HCT116 (cell line): ENCODE results near the gene RAB40C. TPM values are rescaled to one million over a fixed set of nuclear protein-coding genes. Genes with fewer than 3 reads are reported as not detected.

Experiments used
- ATAC-seq: fragments of 200-7000 bp; cut with Tn5 transposase; 2 replicates; pipeline ENCODE4 v1.9.1; 2020; ENCODE audit warnings: mild to moderate bottlenecking, moderate library complexity
- BruUV-seq: library from RNA; stranded (reverse); fragments of 400-500 nt; replicated peaks from 2 replicates; lab custom pipeline; 2021; lab: Mats Ljungman, UMichigan
- CTCF ChIA-PET: fragments of 300-600 bp; sonication (Branson Sonifier 250); formaldehyde crosslinking; loops from one replicate; lab custom pipeline; 2021; ENCODE audit warnings: antibody characterized with exemption; lab: Charles Lee
- POLR2A ChIA-PET: fragments of 300-600, 350-600 bp; sonication (Branson Sonifier 250); formaldehyde crosslinking; loops from one replicate; lab custom pipeline; 2021; ENCODE audit warnings: antibody characterized with exemption; lab: Charles Lee
- RAD21 ChIA-PET, 2 experiments: fragments of 300-600 bp; sonication (Branson Sonifier 250); formaldehyde crosslinking; loops; one replicate each; lab custom pipeline; 2023; ENCODE audit warnings: low total read pairs in 2 of 2; ENCODE audit not compliant: uncharacterized antibody in 2 of 2, unreplicated experiment in 2 of 2, low non-redundant PET in 1 of 2; lab: Charles Lee
- DNase-seq: peaks from one replicate; pipeline ENCODE4 v3.0.0-alpha.2; 2010; ENCODE audit warnings: low read depth, low spot score
- H2AFZ ChIP-seq: fragments of 200-600 bp; shearing (Covaris generic), sonication (generic); 2 replicates; pipeline ENCODE4 v1.6.1; 2017; ENCODE audit warnings: low read depth, mixed run types, mixed read lengths, antibody characterized with exemption, low read length; ENCODE audit not compliant: poor library complexity, severe bottlenecking
- H3K27ac ChIP-seq: 2 replicates; pipeline ENCODE4 v1.5.1; 2012; ENCODE audit warnings: low read depth, low read length
- H3K27me3 ChIP-seq: fragments of 200-600 bp; sonication (generic); 2 replicates; pipeline ENCODE4 v1.6.1; 2016; ENCODE audit warnings: mixed run types, low read length, mixed read lengths; ENCODE audit not compliant: insufficient read depth
- H3K36me3 ChIP-seq, 2 experiments: fragments of 200-500 bp in 1 of 2; fragments of 200-600 bp in 1 of 2; sonication (Bioruptor generic) in 1 of 2; sonication (generic) in 1 of 2; 2 replicates each; pipeline versions ENCODE4 v1.5.1 to v1.6.1; 2014 to 2016; ENCODE audit warnings: low read length in 2 of 2, inconsistent platforms in 1 of 2, mixed read lengths in 1 of 2, mixed run types in 1 of 2; ENCODE audit not compliant: insufficient read depth in 2 of 2, control insufficient read depth in 1 of 2
- H3K4me1 ChIP-seq, 2 experiments: fragments of 200-600 bp in 1 of 2; sonication (generic) in 1 of 2; 2 replicates each; pipeline versions ENCODE4 v1.5.1 to v1.6.1; 2012 to 2017; ENCODE audit warnings: low read length in 2 of 2, inconsistent platforms in 1 of 2, mild to moderate bottlenecking in 1 of 2, mixed read lengths in 1 of 2, mixed run types in 1 of 2, moderate library complexity in 1 of 2; ENCODE audit not compliant: insufficient read depth in 2 of 2, control insufficient read depth in 1 of 2
- H3K4me2 ChIP-seq: fragments of 200-600 bp; sonication (generic); 2 replicates; pipeline ENCODE4 v1.6.1; 2017; ENCODE audit warnings: mixed run types, low read length, mixed read lengths
- H3K4me3 ChIP-seq, 2 experiments: fragments of 200-600 bp in 1 of 2; sonication (generic) in 1 of 2; replicated peaks in 1 of 2; 2 replicates each; pipeline ENCODE4 v1.5.1; 2011 to 2016; ENCODE audit warnings: low read length in 2 of 2, control low read depth in 1 of 2, low read depth in 1 of 2, mild to moderate bottlenecking in 1 of 2, mixed read lengths in 1 of 2, mixed run types in 1 of 2
- H3K79me2 ChIP-seq: fragments of 200-600 bp; sonication (generic); 2 replicates; pipeline ENCODE4 v1.6.1; 2017; ENCODE audit warnings: mild to moderate bottlenecking, mixed run types, low read length, moderate library complexity, mixed read lengths; ENCODE audit not compliant: insufficient read depth
- H3K9ac ChIP-seq: fragments of 200-600 bp; sonication (generic); 2 replicates; pipeline ENCODE4 v1.6.1; 2016; ENCODE audit warnings: low read length, mixed read lengths
- H3K9me2 ChIP-seq: fragments of 200-600 bp; sonication (generic), shearing (Covaris generic); 2 replicates; pipeline ENCODE4 v1.6.1; 2017; ENCODE audit warnings: mixed run types, mild to moderate bottlenecking, moderate library complexity; ENCODE audit not compliant: insufficient read depth
- H3K9me3 ChIP-seq, 2 experiments: fragments of 200-500 bp in 1 of 2; fragments of 200-600 bp in 1 of 2; sonication (Bioruptor generic) in 1 of 2; sonication (generic) in 1 of 2; 2 replicates each; pipeline ENCODE4 v1.6.1; 2014 to 2017; ENCODE audit warnings: low read length in 2 of 2, mixed read lengths in 2 of 2, inconsistent platforms in 1 of 2, low read depth in 1 of 2, mild to moderate bottlenecking in 1 of 2, mixed run types in 1 of 2, moderate library complexity in 1 of 2; ENCODE audit not compliant: control insufficient read depth in 1 of 2, insufficient read depth in 1 of 2
- H4K20me1 ChIP-seq: fragments of 200-600 bp; sonication (generic), shearing (Covaris generic); 2 replicates; pipeline ENCODE4 v1.6.1; 2017; ENCODE audit warnings: mixed run types, mild to moderate bottlenecking, moderate library complexity; ENCODE audit not compliant: insufficient read depth
- ATF3 ChIP-seq: IDR thresholded peaks from 2 replicates; pipeline ENCODE4 v1.6.1; 2012
- CBX3 ChIP-seq: IDR thresholded peaks from 2 replicates; pipeline ENCODE4 v1.6.1; 2012; ENCODE audit warnings: low read depth
- CEBPB ChIP-seq: IDR thresholded peaks from 2 replicates; pipeline ENCODE4 v1.6.1; 2012; ENCODE audit warnings: low read depth
- CTCF ChIP-seq, 3 experiments: fragments of 200-600 bp in 1 of 3; sonication (generic) in 1 of 3; IDR thresholded peaks in 2 of 3; conservative IDR thresholded peaks in 1 of 3; 2 replicates each; pipeline ENCODE4 v1.5.1; 2012 to 2017; ENCODE audit warnings: low read depth in 2 of 3, low read length in 2 of 3, antibody characterized with exemption in 1 of 3, borderline replicate concordance in 1 of 3, control low read depth in 1 of 3, mild to moderate bottlenecking in 1 of 3, mixed read lengths in 1 of 3, mixed run types in 1 of 3, moderate library complexity in 1 of 3; ENCODE audit not compliant: insufficient read depth in 1 of 3
- EGR1 ChIP-seq: IDR thresholded peaks from 2 replicates; pipeline ENCODE4 v1.6.1; 2012; ENCODE audit warnings: low read depth
- EZH2 ChIP-seq: fragments of 200-600 bp; sonication (generic); IDR thresholded peaks from 2 replicates; pipeline ENCODE4 v1.6.1; 2017; ENCODE audit warnings: antibody characterized with exemption, mixed run types
- EZH2phosphoT487 ChIP-seq: fragments of 200-600 bp; IDR thresholded peaks from 2 replicates; pipeline ENCODE4 v1.6.1; 2018; ENCODE audit warnings: antibody characterized with exemption, borderline replicate concordance
- JUND ChIP-seq: IDR thresholded peaks from 2 replicates; pipeline ENCODE4 v1.6.1; 2012
- MAX ChIP-seq: IDR thresholded peaks from 2 replicates; pipeline ENCODE4 v1.6.1; 2012
- POLR2AphosphoS5 ChIP-seq: IDR thresholded peaks from 2 replicates; pipeline ENCODE4 v1.6.1; 2011; ENCODE audit warnings: mild to moderate bottlenecking, low read depth, low read length, moderate library complexity
- RAD21 ChIP-seq: IDR thresholded peaks from 2 replicates; pipeline ENCODE4 v1.6.1; 2012; ENCODE audit warnings: low read depth, mild to moderate bottlenecking
- REST ChIP-seq: IDR thresholded peaks from 2 replicates; pipeline ENCODE4 v1.6.1; 2012; ENCODE audit warnings: low read depth
- SIN3A ChIP-seq: IDR thresholded peaks from 2 replicates; pipeline ENCODE4 v1.6.1; 2012; ENCODE audit warnings: low read depth
- SP1 ChIP-seq: IDR thresholded peaks from 2 replicates; pipeline ENCODE4 v1.6.1; 2012; ENCODE audit warnings: low read depth
- TCF7L2 ChIP-seq: IDR thresholded peaks from 2 replicates; pipeline ENCODE4 v1.7.0; 2011; ENCODE audit warnings: borderline replicate concordance, inconsistent platforms; ENCODE audit not compliant: insufficient read depth, insufficient read length; ENCODE audit errors: extremely low read depth
- YY1 ChIP-seq: IDR thresholded peaks from 2 replicates; pipeline ENCODE4 v1.6.1; 2011; ENCODE audit warnings: low read length, low read depth, moderate library complexity, mild to moderate bottlenecking; ENCODE audit not compliant: insufficient replicate concordance; ENCODE audit errors: extremely low read depth
- ZFX ChIP-seq: fragments of 450-650 bp; IDR thresholded peaks from 2 replicates; pipeline ENCODE4 v1.6.1; 2017
- ZNF274 ChIP-seq: fragments of 200-500 bp; sonication (Bioruptor generic); IDR thresholded peaks from 2 replicates; pipeline ENCODE4 v1.6.1; 2014; ENCODE audit warnings: mild to moderate bottlenecking, low read depth, low read length, inconsistent platforms
- intact Hi-C: fragments of 100-400 bp; cut with micrococcal nuclease; formaldehyde crosslinking; loops from 2 replicates; pipeline ENCODE4 v1.10.0; 2022
- total RNA-seq: library from RNA; stranded (reverse); gene quantifications from one replicate; pipeline ENCODE4 v1.2.1, GENCODE V29; 2021; ENCODE audit not compliant: unreplicated experiment

The RAB40C gene
- total RNA-seq, 1 experiment from 2014 or later = 14.1 TPM

- Histone ChIP-seq H3K36me3 (no peaks in the 10 kb centered on the region), H3K4me1 (no peaks in the 10 kb centered on the region), H3K27ac (no peak overlapping the region; the same call in 1 of the 2 replicates), H3K9ac (no peak overlapping the region), H3K79me2 (peaks cover 41% of the 10 kb centered on the region), H4K20me1 (no peaks in the 10 kb centered on the region), H3K27me3 (no peaks in the 10 kb centered on the region), H3K4me3 (no peak overlapping the region)
- ATAC-seq (no peak), DNase-seq (no peak)
- intact Hi-C loops = no loop called here
- TF ChIP-seq EGR1 = no peak
- TF ChIP-seq REST = no peak
- no peak for TF ChIP-seq YY1
- TF ChIP-seq CEBPB = no peak
- no peak for TF ChIP-seq CTCF (IDR thresholded peaks at IDR 0.05 in 2 of 3, conservative IDR thresholded peaks at IDR 0.05 in 1 of 3; ENCODE audit: borderline replicate concordance in 1 of 3, insufficient read depth in 1 of 3, low read depth in 2 of 3, low read length in 2 of 3)
- no peak for TF ChIP-seq CBX3
- no peak for TF ChIP-seq MAX
- no peak for TF ChIP-seq JUND
- TF ChIP-seq ATF3 = no peak
- TF ChIP-seq SP1 = no peak
- TF ChIP-seq ZNF274 = no peak
- no peak for TF ChIP-seq POLR2AphosphoS5
- TF ChIP-seq TCF7L2 = no peak
- TF ChIP-seq EZH2phosphoT487 = no peak
- no peak for TF ChIP-seq ZFX
- TF ChIP-seq RAD21 = no peak
- TF ChIP-seq EZH2 = no peak
- TF ChIP-seq SIN3A = no peak
- TF ChIP-seq, all 23 proteins: peak for 0
- no TSS peak for BruUV-seq
- Histone ChIP-seq H2AFZ (no peak overlapping the region), H3K9me2 (no peaks in the 10 kb centered on the region), H3K9me3 (no peaks in the 10 kb centered on the region), H3K4me2 (no peak overlapping the region)
- ChIA-PET POLR2A (no interaction called here), RAD21 (no interaction called here), CTCF (no interaction called here)
Measured at GRCh38 chr16:543301-544164, 46.3 kb upstream of the RAB40C start.
